Measurements from ENCODE around the gene ACSL5.
"Not testable (repeated sequence)": the region's sequence is repeated elsewhere in the genome, so short reads cannot be mapped to it uniquely, and the experiment has no call there.

Gene ACSL5

GRCh38 chr10:112447620-112447928, 73.7 kb downstream of the ACSL5 start:
- no peaks in the 10 kb centered on the region for H3K27me3 ChIP-seq (ENCODE audit: control insufficient read depth in 2 of 2, insufficient read depth in 2 of 2, low read length in 2 of 2)
- no peaks in the 10 kb centered on the region for H3K9me3 ChIP-seq (ENCODE audit: control insufficient read depth in 2 of 2, low read length in 2 of 2)
- peak overlapping the region in 1 of 2 donors; percentile 83 for H3K27ac ChIP-seq (ENCODE audit: low read depth in 2 of 2, low read length in 2 of 2)
- H3K4me3 ChIP-seq (ENCODE audit: low read length in 2 of 2): peak overlapping the region; percentile 87 to 99
- peaks cover 7 to 12% of the 10 kb centered on the region in 2 donors for H3K4me1 ChIP-seq (ENCODE audit: control insufficient read depth in 2 of 2, insufficient read depth in 2 of 2, low read length in 2 of 2)
- peak overlapping the region; percentile 91 to 96 for H3K9ac ChIP-seq (ENCODE audit: low read depth in 1 of 2, low read length in 2 of 2)
- H3K36me3 ChIP-seq (ENCODE audit: control insufficient read depth in 2 of 2, insufficient read depth in 2 of 2, low read length in 2 of 2): peaks cover 3 to 11% of the 10 kb centered on the region in 2 donors

DNA sequence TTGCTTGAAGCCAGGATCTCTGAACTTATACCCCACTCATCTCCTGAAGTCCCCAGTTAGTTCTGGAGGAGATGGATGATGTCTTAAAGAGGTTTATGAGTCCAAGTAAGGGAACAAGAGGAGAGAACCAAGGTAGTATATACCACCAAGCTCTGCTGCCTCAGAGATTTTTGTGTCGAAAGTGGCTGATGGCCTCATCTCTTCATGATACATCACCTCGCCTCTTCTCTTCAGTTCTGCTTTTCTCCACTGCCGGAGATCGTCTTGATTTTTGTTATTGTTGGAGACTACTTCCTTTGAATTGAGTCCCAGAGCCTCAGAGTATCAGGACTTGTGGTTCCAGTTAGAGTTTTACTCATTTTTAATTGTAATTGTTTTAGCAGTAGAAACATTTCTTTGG, 75.0 kb downstream of the ACSL5 start:
- Histone ChIP-seq H3K9ac (ENCODE audit: low read depth in 1 of 2, low read length in 2 of 2) (no peak overlapping the region), H3K27me3 (ENCODE audit: control insufficient read depth in 2 of 2, insufficient read depth in 2 of 2, low read length in 2 of 2) (no peaks in the 10 kb centered on the region), H3K27ac (ENCODE audit: low read depth in 2 of 2, low read length in 2 of 2) (no peak overlapping the region), H3K4me3 (ENCODE audit: low read length in 2 of 2) (no peak overlapping the region), H3K4me1 (ENCODE audit: control insufficient read depth in 2 of 2, insufficient read depth in 2 of 2, low read length in 2 of 2) (peaks cover 7 to 12% of the 10 kb centered on the region in 2 donors), H3K9me3 (ENCODE audit: control insufficient read depth in 2 of 2, low read length in 2 of 2) (no peaks in the 10 kb centered on the region), H3K36me3 (ENCODE audit: control insufficient read depth in 2 of 2, insufficient read depth in 2 of 2, low read length in 2 of 2) (peaks cover 0 to 9% of the 10 kb centered on the region in 2 donors)

DNA sequence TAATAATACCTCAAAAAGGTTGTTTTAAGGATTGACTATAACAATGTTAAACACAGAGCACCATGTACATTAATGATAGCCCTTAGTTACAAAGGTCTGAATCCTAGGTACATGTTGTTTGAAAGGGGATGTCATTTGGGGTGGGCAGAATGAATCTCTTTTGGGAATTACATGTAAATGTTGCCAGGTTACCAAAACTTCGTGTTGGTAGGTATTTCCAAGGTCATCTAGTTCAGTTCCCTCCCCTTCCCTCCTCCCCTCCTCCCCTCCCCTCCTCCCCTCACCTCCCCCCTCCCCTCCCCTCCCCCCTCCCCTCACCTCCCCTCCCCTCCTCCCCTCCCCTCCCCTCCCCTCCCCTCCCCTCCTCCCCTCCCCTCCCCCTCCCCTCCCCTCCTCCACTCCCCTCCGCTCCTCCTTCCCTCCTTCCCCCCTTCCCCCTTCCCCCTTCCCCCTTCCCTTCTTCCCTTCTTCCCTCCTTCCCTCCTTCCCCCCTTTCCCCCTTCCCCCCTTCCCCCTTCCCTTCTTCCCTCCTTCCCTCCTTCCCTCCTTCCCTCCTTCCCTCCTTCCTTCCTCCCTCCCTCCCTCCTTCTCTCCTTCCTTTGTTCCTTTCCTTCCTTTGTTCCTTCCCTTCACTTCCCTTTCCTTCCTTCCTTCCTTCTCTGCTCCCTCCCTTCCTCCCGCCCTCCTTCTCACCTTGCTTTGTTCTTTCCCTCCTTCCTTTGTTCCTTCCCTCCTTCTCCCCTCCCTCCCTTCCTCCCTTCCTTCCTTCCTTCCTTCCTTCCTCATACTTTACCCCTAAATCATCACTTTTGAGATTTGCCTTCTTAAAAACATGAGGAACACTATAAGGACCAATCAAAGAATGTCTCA, 81.2 kb downstream of the ACSL5 start:
- H3K4me1 ChIP-seq (ENCODE audit: control insufficient read depth in 2 of 2, insufficient read depth in 2 of 2, low read length in 2 of 2): no peaks in the 10 kb centered on the region
- H3K36me3 ChIP-seq (ENCODE audit: control insufficient read depth in 2 of 2, insufficient read depth in 2 of 2, low read length in 2 of 2): peaks cover 0 to 3% of the 10 kb centered on the region in 2 donors
- no peak overlapping the region for H3K4me3 ChIP-seq (ENCODE audit: low read length in 2 of 2)
- no peaks in the 10 kb centered on the region for H3K27me3 ChIP-seq (ENCODE audit: control insufficient read depth in 2 of 2, insufficient read depth in 2 of 2, low read length in 2 of 2)
- no peak overlapping the region for H3K9ac ChIP-seq (ENCODE audit: low read depth in 1 of 2, low read length in 2 of 2)
- no peak overlapping the region for H3K27ac ChIP-seq (ENCODE audit: low read depth in 2 of 2, low read length in 2 of 2)
- H3K9me3 ChIP-seq (ENCODE audit: control insufficient read depth in 2 of 2, low read length in 2 of 2): no peaks in the 10 kb centered on the region

GRCh38 chr10:112456533-112456932, 82.6 kb downstream of the ACSL5 start:
- H3K4me3 ChIP-seq (ENCODE audit: low read length in 2 of 2): no peak overlapping the region
- H3K36me3 ChIP-seq (ENCODE audit: control insufficient read depth in 2 of 2, insufficient read depth in 2 of 2, low read length in 2 of 2): peaks cover 4 to 8% of the 10 kb centered on the region in 2 donors
- no peaks in the 10 kb centered on the region for H3K9me3 ChIP-seq (ENCODE audit: control insufficient read depth in 2 of 2, low read length in 2 of 2)
- no peak overlapping the region for H3K9ac ChIP-seq (ENCODE audit: low read depth in 1 of 2, low read length in 2 of 2)
- H3K4me1 ChIP-seq (ENCODE audit: control insufficient read depth in 2 of 2, insufficient read depth in 2 of 2, low read length in 2 of 2): no peaks in the 10 kb centered on the region
- H3K27ac ChIP-seq (ENCODE audit: low read depth in 2 of 2, low read length in 2 of 2): no peak overlapping the region
- no peaks in the 10 kb centered on the region for H3K27me3 ChIP-seq (ENCODE audit: control insufficient read depth in 2 of 2, insufficient read depth in 2 of 2, low read length in 2 of 2)

GRCh38 chr10:112460366-112460765, 86.5 kb downstream of the ACSL5 start:
- Histone ChIP-seq H3K4me1 (ENCODE audit: control insufficient read depth in 2 of 2, insufficient read depth in 2 of 2, low read length in 2 of 2) (no peaks in the 10 kb centered on the region), H3K4me3 (ENCODE audit: low read length in 2 of 2) (no peak overlapping the region), H3K9ac (ENCODE audit: low read depth in 1 of 2, low read length in 2 of 2) (no peak overlapping the region), H3K9me3 (ENCODE audit: control insufficient read depth in 2 of 2, low read length in 2 of 2) (no peaks in the 10 kb centered on the region), H3K27ac (ENCODE audit: low read depth in 2 of 2, low read length in 2 of 2) (no peak overlapping the region), H3K36me3 (ENCODE audit: control insufficient read depth in 2 of 2, insufficient read depth in 2 of 2, low read length in 2 of 2) (peaks cover 17 to 21% of the 10 kb centered on the region in 2 donors), H3K27me3 (ENCODE audit: control insufficient read depth in 2 of 2, insufficient read depth in 2 of 2, low read length in 2 of 2) (no peaks in the 10 kb centered on the region)

- no peak overlapping the region for H3K9ac ChIP-seq (ENCODE audit: low read depth in 1 of 2, low read length in 2 of 2)
- H3K36me3 ChIP-seq (ENCODE audit: control insufficient read depth in 2 of 2, insufficient read depth in 2 of 2, low read length in 2 of 2): peaks cover 22 to 28% of the 10 kb centered on the region in 2 donors
- no peaks in the 10 kb centered on the region for H3K4me1 ChIP-seq (ENCODE audit: control insufficient read depth in 2 of 2, insufficient read depth in 2 of 2, low read length in 2 of 2)
- no peak overlapping the region for H3K4me3 ChIP-seq (ENCODE audit: low read length in 2 of 2)
- H3K9me3 ChIP-seq (ENCODE audit: control insufficient read depth in 2 of 2, low read length in 2 of 2): no peaks in the 10 kb centered on the region
- no peaks in the 10 kb centered on the region for H3K27me3 ChIP-seq (ENCODE audit: control insufficient read depth in 2 of 2, insufficient read depth in 2 of 2, low read length in 2 of 2)
- H3K27ac ChIP-seq (ENCODE audit: low read depth in 2 of 2, low read length in 2 of 2): no peak overlapping the region
These were observed 87.3 kb downstream of the ACSL5 start for GRCh38 chr10:112461029-112461887.

DNA sequence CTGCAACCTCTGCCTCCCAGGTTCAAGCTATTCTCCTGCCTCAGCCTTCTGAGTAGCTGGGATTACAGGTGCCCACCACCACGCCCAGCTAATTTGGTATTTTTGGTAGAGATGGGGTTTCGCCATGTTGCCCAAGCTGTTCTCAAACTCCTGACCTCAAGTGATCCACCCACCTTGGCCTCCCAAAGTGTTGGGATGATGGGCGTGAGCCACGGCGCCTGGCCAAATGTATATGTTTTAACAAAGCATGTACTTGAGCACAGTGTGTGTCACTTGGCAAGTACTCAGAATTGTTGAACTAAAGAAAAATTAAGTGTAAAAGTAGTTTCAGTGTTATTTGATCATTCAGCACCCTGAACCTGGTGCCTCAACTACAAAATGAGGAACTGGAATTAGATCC, 90.2 kb downstream of the ACSL5 start:
- not testable (repeated sequence) for H3K4me1 ChIP-seq (ENCODE audit: control insufficient read depth in 2 of 2, insufficient read depth in 2 of 2, low read length in 2 of 2); H3K27me3 ChIP-seq (ENCODE audit: control insufficient read depth in 2 of 2, insufficient read depth in 2 of 2, low read length in 2 of 2); H3K4me3 ChIP-seq (ENCODE audit: low read length in 2 of 2); H3K27ac ChIP-seq (ENCODE audit: low read depth in 2 of 2, low read length in 2 of 2); H3K9me3 ChIP-seq (ENCODE audit: control insufficient read depth in 2 of 2, low read length in 2 of 2); H3K9ac ChIP-seq (ENCODE audit: low read depth in 1 of 2, low read length in 2 of 2)
- peaks cover 22 to 29% of the 10 kb centered on the region in 2 donors for H3K36me3 ChIP-seq (ENCODE audit: control insufficient read depth in 2 of 2, insufficient read depth in 2 of 2, low read length in 2 of 2)

- Histone ChIP-seq H3K27ac (ENCODE audit: low read depth in 2 of 2, low read length in 2 of 2) (no peak overlapping the region), H3K9me3 (ENCODE audit: control insufficient read depth in 2 of 2, low read length in 2 of 2) (no peaks in the 10 kb centered on the region), H3K4me1 (ENCODE audit: control insufficient read depth in 2 of 2, insufficient read depth in 2 of 2, low read length in 2 of 2) (no peaks in the 10 kb centered on the region), H3K9ac (ENCODE audit: low read depth in 1 of 2, low read length in 2 of 2) (no peak overlapping the region), H3K36me3 (ENCODE audit: control insufficient read depth in 2 of 2, insufficient read depth in 2 of 2, low read length in 2 of 2) (peaks cover 22 to 26% of the 10 kb centered on the region in 2 donors), H3K27me3 (ENCODE audit: control insufficient read depth in 2 of 2, insufficient read depth in 2 of 2, low read length in 2 of 2) (no peaks in the 10 kb centered on the region), H3K4me3 (ENCODE audit: low read length in 2 of 2) (no peak overlapping the region)
These were observed 91.5 kb downstream of the ACSL5 start for GRCh38 chr10:112465299-112465883.

DNA sequence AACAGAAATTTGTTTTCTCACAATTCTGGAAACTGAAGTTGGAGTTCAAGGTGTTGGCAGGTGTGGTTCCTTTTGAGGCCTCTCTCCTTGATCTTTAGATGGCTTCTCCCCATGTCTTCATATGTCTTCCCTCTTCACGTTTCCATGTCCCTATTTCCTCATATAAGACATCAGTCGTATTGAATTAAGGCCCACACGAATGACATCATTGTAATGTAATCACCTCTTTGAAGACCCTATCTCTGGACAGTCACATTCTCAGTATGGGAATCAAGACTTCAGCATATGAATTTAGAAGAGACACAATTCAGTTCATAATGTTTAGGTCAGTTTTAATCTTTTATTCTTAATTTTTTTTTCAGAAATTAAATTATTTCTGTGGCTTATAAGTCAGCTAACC, 92.9 kb downstream of the ACSL5 start:
- no peaks in the 10 kb centered on the region for H3K27me3 ChIP-seq (ENCODE audit: control insufficient read depth in 2 of 2, insufficient read depth in 2 of 2, low read length in 2 of 2)
- H3K27ac ChIP-seq (ENCODE audit: low read depth in 2 of 2, low read length in 2 of 2): no peak overlapping the region
- H3K36me3 ChIP-seq (ENCODE audit: control insufficient read depth in 2 of 2, insufficient read depth in 2 of 2, low read length in 2 of 2): peaks cover 17 to 20% of the 10 kb centered on the region in 2 donors
- H3K9me3 ChIP-seq (ENCODE audit: control insufficient read depth in 2 of 2, low read length in 2 of 2): no peaks in the 10 kb centered on the region
- H3K9ac ChIP-seq (ENCODE audit: low read depth in 1 of 2, low read length in 2 of 2): no peak overlapping the region
- no peak overlapping the region for H3K4me3 ChIP-seq (ENCODE audit: low read length in 2 of 2)
- no peaks in the 10 kb centered on the region for H3K4me1 ChIP-seq (ENCODE audit: control insufficient read depth in 2 of 2, insufficient read depth in 2 of 2, low read length in 2 of 2)

- no peaks in the 10 kb centered on the region for H3K4me1 ChIP-seq (ENCODE audit: control insufficient read depth in 2 of 2, insufficient read depth in 2 of 2, low read length in 2 of 2)
- H3K27ac ChIP-seq (ENCODE audit: low read depth in 2 of 2, low read length in 2 of 2): no peak overlapping the region
- H3K36me3 ChIP-seq (ENCODE audit: control insufficient read depth in 2 of 2, insufficient read depth in 2 of 2, low read length in 2 of 2): peaks cover 15 to 20% of the 10 kb centered on the region in 2 donors
- no peak overlapping the region for H3K4me3 ChIP-seq (ENCODE audit: low read length in 2 of 2)
- H3K27me3 ChIP-seq (ENCODE audit: control insufficient read depth in 2 of 2, insufficient read depth in 2 of 2, low read length in 2 of 2): no peaks in the 10 kb centered on the region
- H3K9me3 ChIP-seq (ENCODE audit: control insufficient read depth in 2 of 2, low read length in 2 of 2): no peaks in the 10 kb centered on the region
- H3K9ac ChIP-seq (ENCODE audit: low read depth in 1 of 2, low read length in 2 of 2): no peak overlapping the region
These were observed 93.7 kb downstream of the ACSL5 start for GRCh38 chr10:112467541-112468075.

Data from mucosa of rectum (tissue), 2 donors.